ENCODE results near the gene EXT2. TPM values are rescaled to one million over a fixed set of nuclear protein-coding genes. Genes with fewer than 3 reads are reported as not detected.

EXT2 gene
- total and polyA plus RNA-seq, 2 experiments from 2014 or later, result 71.5 to 107 TPM

GRCh38 chr11:44143987-44144909 lies 48.8 kb downstream of the EXT2 start:
- DNase-seq (ENCODE audit: low spot score), result no peak
- H3K27ac ChIP-seq, result no peak overlapping the region
- H3K4me2 ChIP-seq, result no peak overlapping the region
- H3K4me1 ChIP-seq (ENCODE audit: insufficient read depth), result peaks cover 12% of the 10 kb centered on the region
- H3K27me3 ChIP-seq, result no peaks in the 10 kb centered on the region
- H4K20me1 ChIP-seq (ENCODE audit: insufficient read depth, poor library complexity, severe bottlenecking), result peaks cover 9% of the 10 kb centered on the region
- H3K4me3 ChIP-seq, result no peak overlapping the region
- TF ChIP-seq CTCF (IDR thresholded peaks at IDR 0.05; ENCODE audit: poor library complexity) (no peak), EZH2 (IDR thresholded peaks at IDR 0.05; ENCODE audit: borderline replicate concordance) (no peak), EZH2phosphoT487 (IDR thresholded peaks at IDR 0.05; ENCODE audit: low read depth, severe bottlenecking, unreplicated experiment) (no peak)
- 85% methylated on average over 7 of the region's 7 CpGs for WGBS (ENCODE audit: low lambda C conversion rate, missing lambda C conversion rate)
- H3K9me2 ChIP-seq (replicated peaks; ENCODE audit: insufficient read depth), result no peaks in the 10 kb centered on the region
- H3K9me3 ChIP-seq (ENCODE audit: low read depth), result no peaks in the 10 kb centered on the region
- H3K36me3 ChIP-seq (replicated peaks; ENCODE audit: insufficient read depth, low read depth), result no peaks in the 10 kb centered on the region
- H3K79me2 ChIP-seq, result no peaks in the 10 kb centered on the region
- no peak overlapping the region for H2AFZ ChIP-seq

GRCh38 chr11:44145011-44145775 lies 49.7 kb downstream of the EXT2 start:
- Histone ChIP-seq H3K9me2 (replicated peaks; ENCODE audit: insufficient read depth) (no peaks in the 10 kb centered on the region), H3K27me3 (no peaks in the 10 kb centered on the region), H4K20me1 (ENCODE audit: insufficient read depth, poor library complexity, severe bottlenecking) (peaks cover 8% of the 10 kb centered on the region), H3K4me2 (no peak overlapping the region), H3K79me2 (no peaks in the 10 kb centered on the region), H3K27ac (no peak overlapping the region), H3K36me3 (replicated peaks; ENCODE audit: insufficient read depth, low read depth) (no peaks in the 10 kb centered on the region), H3K4me3 (no peak overlapping the region), H2AFZ (no peak overlapping the region), H3K9me3 (ENCODE audit: low read depth) (no peaks in the 10 kb centered on the region), H3K4me1 (ENCODE audit: insufficient read depth) (peaks cover 3% of the 10 kb centered on the region)
- DNase-seq (ENCODE audit: low spot score), result no peak
- 92% methylated on average over 3 of the region's 3 CpGs for WGBS (ENCODE audit: low lambda C conversion rate, missing lambda C conversion rate)
- TF ChIP-seq CTCF (IDR thresholded peaks at IDR 0.05; ENCODE audit: poor library complexity), result no peak
- no peak for TF ChIP-seq EZH2 (IDR thresholded peaks at IDR 0.05; ENCODE audit: borderline replicate concordance)
- no peak for TF ChIP-seq EZH2phosphoT487 (IDR thresholded peaks at IDR 0.05; ENCODE audit: low read depth, severe bottlenecking, unreplicated experiment)

- Histone ChIP-seq H3K9me2 (replicated peaks; ENCODE audit: insufficient read depth) (no peaks in the 10 kb centered on the region), H3K4me3 (no peak overlapping the region), H3K27me3 (no peaks in the 10 kb centered on the region), H3K4me1 (ENCODE audit: insufficient read depth) (no peaks in the 10 kb centered on the region), H4K20me1 (ENCODE audit: insufficient read depth, poor library complexity, severe bottlenecking) (no peaks in the 10 kb centered on the region), H3K9me3 (ENCODE audit: low read depth) (no peaks in the 10 kb centered on the region), H3K79me2 (no peaks in the 10 kb centered on the region), H2AFZ (no peak overlapping the region), H3K4me2 (no peak overlapping the region), H3K27ac (no peak overlapping the region), H3K36me3 (replicated peaks; ENCODE audit: insufficient read depth, low read depth) (no peaks in the 10 kb centered on the region)
- WGBS (ENCODE audit: low lambda C conversion rate, missing lambda C conversion rate), result 98% methylated on average over 2 of the region's 2 CpGs
- DNase-seq (ENCODE audit: low spot score), result no peak
- TF ChIP-seq CTCF (IDR thresholded peaks at IDR 0.05; ENCODE audit: poor library complexity) (no peak), EZH2 (IDR thresholded peaks at IDR 0.05; ENCODE audit: borderline replicate concordance) (no peak), EZH2phosphoT487 (IDR thresholded peaks at IDR 0.05; ENCODE audit: low read depth, severe bottlenecking, unreplicated experiment) (no peak)
Observed at GRCh38 chr11:44146931-44147330, 51.5 kb downstream of the EXT2 start.

Measured in hepatocyte (in vitro differentiated cells).